ENCODE data around the gene MACROD2.

Gene MACROD2

DNA sequence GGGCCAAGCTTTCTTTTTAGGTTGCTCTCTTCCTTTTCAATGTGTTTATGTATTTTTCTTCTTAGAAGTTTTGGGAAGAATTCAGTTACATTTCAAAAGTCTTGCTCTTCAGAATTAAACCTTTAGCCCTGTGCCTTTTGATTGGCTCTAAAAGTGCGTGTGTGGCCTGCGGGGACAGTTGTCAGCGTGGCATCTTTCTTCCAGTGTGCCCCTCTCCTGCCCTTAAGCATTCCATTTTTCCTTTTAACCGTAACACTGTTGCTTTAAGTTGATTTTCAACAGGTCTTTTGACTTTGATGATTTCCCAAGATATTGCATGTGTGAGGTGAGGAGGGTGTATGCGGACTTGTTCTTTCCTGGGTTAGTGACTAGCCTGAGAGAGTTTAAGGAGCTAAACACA is 1341.2 kb downstream of the MACROD2 start:
- no peak overlapping the region for H3K4me3 ChIP-seq (ENCODE audit: insufficient read depth, low read length, poor library complexity, severe bottlenecking)
- TF ChIP-seq, protein P1, sequence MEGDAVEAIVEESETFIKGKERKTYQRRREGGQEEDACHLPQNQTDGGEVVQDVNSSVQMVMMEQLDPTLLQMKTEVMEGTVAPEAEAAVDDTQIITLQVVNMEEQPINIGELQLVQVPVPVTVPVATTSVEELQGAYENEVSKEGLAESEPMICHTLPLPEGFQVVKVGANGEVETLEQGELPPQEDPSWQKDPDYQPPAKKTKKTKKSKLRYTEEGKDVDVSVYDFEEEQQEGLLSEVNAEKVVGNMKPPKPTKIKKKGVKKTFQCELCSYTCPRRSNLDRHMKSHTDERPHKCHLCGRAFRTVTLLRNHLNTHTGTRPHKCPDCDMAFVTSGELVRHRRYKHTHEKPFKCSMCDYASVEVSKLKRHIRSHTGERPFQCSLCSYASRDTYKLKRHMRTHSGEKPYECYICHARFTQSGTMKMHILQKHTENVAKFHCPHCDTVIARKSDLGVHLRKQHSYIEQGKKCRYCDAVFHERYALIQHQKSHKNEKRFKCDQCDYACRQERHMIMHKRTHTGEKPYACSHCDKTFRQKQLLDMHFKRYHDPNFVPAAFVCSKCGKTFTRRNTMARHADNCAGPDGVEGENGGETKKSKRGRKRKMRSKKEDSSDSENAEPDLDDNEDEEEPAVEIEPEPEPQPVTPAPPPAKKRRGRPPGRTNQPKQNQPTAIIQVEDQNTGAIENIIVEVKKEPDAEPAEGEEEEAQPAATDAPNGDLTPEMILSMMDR (IDR thresholded peaks at IDR 0.05; ENCODE audit: insufficient read depth, low read length, poor library complexity, severe bottlenecking) = no peak
- no peak for TF ChIP-seq EZH2phosphoT487 (conservative IDR thresholded peaks at IDR 0.05; ENCODE audit: low read length)
- H4K20me1 ChIP-seq (ENCODE audit: low read depth, low read length) = no peaks in the 10 kb centered on the region
- no peaks in the 10 kb centered on the region for H3F3A ChIP-seq (ENCODE audit: insufficient read depth)
- H3K4me2 ChIP-seq (ENCODE audit: low read depth, low read length, poor library complexity, severe bottlenecking) = no peak overlapping the region
- no peaks in the 10 kb centered on the region for H3K36me3 ChIP-seq (ENCODE audit: low read length)
- H3K27me3 ChIP-seq (ENCODE audit: low read length) = no peaks in the 10 kb centered on the region
- no peaks in the 10 kb centered on the region for H3K79me2 ChIP-seq (ENCODE audit: insufficient read depth, low read length)
- H3K9me3 ChIP-seq (ENCODE audit: insufficient read depth, low read length) = no peaks in the 10 kb centered on the region
- no peak overlapping the region for H3K27ac ChIP-seq (ENCODE audit: low read depth, low read length)
- no peak overlapping the region for H2AFZ ChIP-seq (ENCODE audit: low read depth, low read length, severe bottlenecking)
- no peaks in the 10 kb centered on the region for H3K9me2 ChIP-seq (replicated peaks; ENCODE audit: insufficient read depth, low read length)
- no peak overlapping the region for H3K9ac ChIP-seq (ENCODE audit: low read length)

DNA sequence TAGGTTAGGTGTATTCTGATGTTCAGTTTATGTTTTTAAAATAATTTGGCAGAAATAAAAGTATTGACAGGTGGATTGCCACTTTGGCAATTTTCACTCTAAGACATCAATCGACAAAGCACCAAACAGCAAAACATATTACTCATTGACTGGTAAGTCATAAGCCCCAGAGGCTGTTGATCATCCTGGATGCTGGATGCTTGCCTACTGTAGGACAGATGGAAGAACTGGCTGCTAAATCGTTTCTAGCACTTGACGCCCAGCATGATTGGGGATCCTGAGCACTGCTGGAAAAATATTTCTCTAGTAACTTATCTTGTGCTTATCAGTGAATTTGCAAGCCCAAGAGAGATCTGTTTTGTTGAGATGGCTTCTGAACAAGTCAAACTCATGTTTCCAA is 1343.9 kb downstream of the MACROD2 start:
- Histone ChIP-seq H2AFZ (ENCODE audit: low read depth, low read length, severe bottlenecking) (no peak overlapping the region), H3K27me3 (ENCODE audit: low read length) (no peaks in the 10 kb centered on the region), H3K9me2 (replicated peaks; ENCODE audit: insufficient read depth, low read length) (no peaks in the 10 kb centered on the region), H3K79me2 (ENCODE audit: insufficient read depth, low read length) (no peaks in the 10 kb centered on the region), H4K20me1 (ENCODE audit: low read depth, low read length) (no peaks in the 10 kb centered on the region), H3K9ac (ENCODE audit: low read length) (no peak overlapping the region), H3K9me3 (ENCODE audit: insufficient read depth, low read length) (no peaks in the 10 kb centered on the region), H3K27ac (ENCODE audit: low read depth, low read length) (no peak overlapping the region), H3K4me2 (ENCODE audit: low read depth, low read length, poor library complexity, severe bottlenecking) (no peak overlapping the region), H3F3A (ENCODE audit: insufficient read depth) (no peaks in the 10 kb centered on the region), H3K4me3 (ENCODE audit: insufficient read depth, low read length, poor library complexity, severe bottlenecking) (no peak overlapping the region), H3K36me3 (ENCODE audit: low read length) (no peaks in the 10 kb centered on the region)
- TF ChIP-seq, protein P1 (IDR thresholded peaks at IDR 0.05; ENCODE audit: insufficient read depth, low read length, poor library complexity, severe bottlenecking) = no peak
- no peak for TF ChIP-seq EZH2phosphoT487 (conservative IDR thresholded peaks at IDR 0.05; ENCODE audit: low read length)

DNA sequence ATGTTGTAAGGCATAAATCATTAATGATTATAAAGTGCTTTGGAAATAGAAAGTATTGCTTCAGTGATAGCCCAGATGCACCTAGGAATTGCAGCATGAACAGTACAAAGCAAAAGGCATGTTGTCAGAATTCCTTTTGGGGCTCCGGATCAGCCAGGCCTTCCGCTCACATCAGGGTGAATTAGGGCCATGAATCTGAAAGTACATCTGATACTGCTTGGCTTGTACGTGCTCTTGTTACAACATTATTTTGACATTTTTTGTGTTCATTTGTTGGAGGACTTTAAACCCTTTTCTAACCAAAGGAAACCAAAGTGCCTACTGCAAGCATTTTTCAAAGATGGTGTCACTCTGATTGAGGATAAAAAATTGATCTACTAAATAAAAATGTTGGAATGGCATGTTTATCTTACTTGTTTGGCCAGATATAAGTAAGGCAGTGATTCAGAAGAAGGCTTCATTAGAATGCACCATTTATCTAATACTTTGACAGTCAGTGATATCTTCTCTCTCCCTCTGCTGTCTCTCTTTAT is 1347.7 kb downstream of the MACROD2 start:
- no peaks in the 10 kb centered on the region for H3K27me3 ChIP-seq (ENCODE audit: low read length)
- no peak overlapping the region for H3K27ac ChIP-seq (ENCODE audit: low read depth, low read length)
- H2AFZ ChIP-seq (ENCODE audit: low read depth, low read length, severe bottlenecking) = no peak overlapping the region
- no peaks in the 10 kb centered on the region for H3F3A ChIP-seq (ENCODE audit: insufficient read depth)
- H3K9me2 ChIP-seq (replicated peaks; ENCODE audit: insufficient read depth, low read length) = no peaks in the 10 kb centered on the region
- H3K4me2 ChIP-seq (ENCODE audit: low read depth, low read length, poor library complexity, severe bottlenecking) = no peak overlapping the region
- no peak overlapping the region for H3K4me3 ChIP-seq (ENCODE audit: insufficient read depth, low read length, poor library complexity, severe bottlenecking)
- no peaks in the 10 kb centered on the region for H3K36me3 ChIP-seq (ENCODE audit: low read length)
- no peaks in the 10 kb centered on the region for H4K20me1 ChIP-seq (ENCODE audit: low read depth, low read length)
- no peaks in the 10 kb centered on the region for H3K9me3 ChIP-seq (ENCODE audit: insufficient read depth, low read length)
- no peaks in the 10 kb centered on the region for H3K79me2 ChIP-seq (ENCODE audit: insufficient read depth, low read length)
- no peak for TF ChIP-seq EZH2phosphoT487 (conservative IDR thresholded peaks at IDR 0.05; ENCODE audit: low read length)
- TF ChIP-seq, protein P1 (IDR thresholded peaks at IDR 0.05; ENCODE audit: insufficient read depth, low read length, poor library complexity, severe bottlenecking) = no peak
- no peak overlapping the region for H3K9ac ChIP-seq (ENCODE audit: low read length)
